ENCODE data around the gene LMNTD1.

The LMNTD1 gene

DNA sequence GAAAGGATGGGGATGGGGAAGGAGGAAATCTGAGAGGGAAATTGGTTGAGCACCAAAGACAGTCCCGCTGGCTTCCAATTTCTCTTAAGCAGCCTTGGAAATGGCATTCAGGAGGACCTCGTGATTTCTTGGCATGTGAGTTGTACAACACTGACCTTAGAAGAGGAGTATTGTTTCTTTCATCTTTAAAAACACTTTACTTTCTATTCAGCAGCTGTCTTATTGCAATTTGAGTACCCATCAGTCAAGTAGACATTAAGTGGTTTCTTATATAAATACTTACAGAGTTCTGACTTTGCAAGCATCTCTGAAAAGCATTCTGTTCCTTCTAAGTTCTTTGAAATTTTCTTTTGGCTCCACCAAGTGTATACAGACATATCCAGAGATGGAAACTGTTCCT is 83.2 kb downstream of the LMNTD1 start:
- DNase-seq (ENCODE audit: low read depth) = no peak
- TF ChIP-seq, protein P1, sequence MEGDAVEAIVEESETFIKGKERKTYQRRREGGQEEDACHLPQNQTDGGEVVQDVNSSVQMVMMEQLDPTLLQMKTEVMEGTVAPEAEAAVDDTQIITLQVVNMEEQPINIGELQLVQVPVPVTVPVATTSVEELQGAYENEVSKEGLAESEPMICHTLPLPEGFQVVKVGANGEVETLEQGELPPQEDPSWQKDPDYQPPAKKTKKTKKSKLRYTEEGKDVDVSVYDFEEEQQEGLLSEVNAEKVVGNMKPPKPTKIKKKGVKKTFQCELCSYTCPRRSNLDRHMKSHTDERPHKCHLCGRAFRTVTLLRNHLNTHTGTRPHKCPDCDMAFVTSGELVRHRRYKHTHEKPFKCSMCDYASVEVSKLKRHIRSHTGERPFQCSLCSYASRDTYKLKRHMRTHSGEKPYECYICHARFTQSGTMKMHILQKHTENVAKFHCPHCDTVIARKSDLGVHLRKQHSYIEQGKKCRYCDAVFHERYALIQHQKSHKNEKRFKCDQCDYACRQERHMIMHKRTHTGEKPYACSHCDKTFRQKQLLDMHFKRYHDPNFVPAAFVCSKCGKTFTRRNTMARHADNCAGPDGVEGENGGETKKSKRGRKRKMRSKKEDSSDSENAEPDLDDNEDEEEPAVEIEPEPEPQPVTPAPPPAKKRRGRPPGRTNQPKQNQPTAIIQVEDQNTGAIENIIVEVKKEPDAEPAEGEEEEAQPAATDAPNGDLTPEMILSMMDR (conservative IDR thresholded peaks at IDR 0.05; ENCODE audit: low read length) = no peak
- no peak overlapping the region for H3K4me3 ChIP-seq (ENCODE audit: low read length)

DNA sequence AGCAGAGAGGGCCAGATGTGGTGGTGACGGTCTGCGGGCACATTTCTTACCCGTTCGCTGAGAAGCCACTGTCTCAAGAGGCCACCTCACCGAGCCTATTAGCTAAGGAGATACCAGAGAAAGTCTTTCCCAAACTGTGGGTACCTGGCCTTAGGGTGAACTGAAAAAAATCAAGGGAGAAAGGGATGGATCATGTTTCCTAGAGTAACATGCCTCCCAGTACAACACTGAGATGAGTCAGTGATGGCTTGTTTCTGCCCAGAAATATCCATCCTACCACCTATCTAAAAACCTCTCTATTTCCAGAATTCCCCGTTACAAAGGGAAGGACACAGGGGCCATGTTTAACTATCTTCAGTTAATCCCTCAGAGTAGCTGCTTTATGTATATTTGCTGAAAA is 83.7 kb downstream of the LMNTD1 start:
- H3K4me3 ChIP-seq (ENCODE audit: low read length) = no peak overlapping the region
- TF ChIP-seq, protein P1 (conservative IDR thresholded peaks at IDR 0.05; ENCODE audit: low read length) = no peak
- no peak for DNase-seq (ENCODE audit: low read depth)

DNA sequence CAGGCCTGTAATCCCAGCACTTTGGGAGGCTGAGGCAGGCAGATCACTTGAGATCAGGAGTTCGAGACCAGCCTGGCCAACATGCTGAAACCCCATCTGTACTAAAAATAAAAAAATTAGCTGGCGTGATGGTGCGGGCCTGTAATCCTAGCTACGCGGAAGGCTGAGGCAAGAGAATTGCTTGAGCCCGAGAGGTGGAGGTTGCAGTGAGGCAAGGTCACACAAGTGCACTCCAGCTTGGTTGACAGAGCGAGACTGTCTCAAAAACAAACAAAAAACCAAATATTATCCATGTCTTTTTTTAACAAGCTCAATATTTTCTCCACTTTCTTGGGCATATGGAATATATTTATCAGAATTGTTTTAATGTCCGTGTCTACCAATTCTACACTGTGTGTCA is 89.6 kb downstream of the LMNTD1 start:
- no peak for DNase-seq (ENCODE audit: low read depth)
- no peak overlapping the region for H3K4me3 ChIP-seq (ENCODE audit: low read length)
- TF ChIP-seq, protein P1 (conservative IDR thresholded peaks at IDR 0.05; ENCODE audit: low read length) = no peak

DNA sequence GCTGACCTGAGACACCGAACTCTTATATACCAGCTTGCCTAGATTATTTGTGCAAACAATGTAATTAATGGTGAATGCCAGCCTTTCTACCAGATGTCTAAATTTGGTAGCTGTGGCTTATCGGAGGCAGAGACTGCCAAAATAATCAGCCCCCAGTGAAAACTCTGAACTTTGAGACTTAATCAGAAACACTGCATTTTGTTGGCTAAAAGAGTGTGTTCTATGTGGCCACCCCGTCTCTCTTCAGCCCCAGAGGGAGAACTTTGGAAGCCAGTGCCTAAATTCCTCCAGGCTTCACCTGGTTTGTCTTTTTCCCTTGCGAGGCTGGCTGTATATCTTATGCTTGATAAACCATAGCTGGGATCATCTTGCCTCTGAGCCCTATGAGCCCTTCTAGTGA is 90.1 kb downstream of the LMNTD1 start:
- TF ChIP-seq, protein P1 (conservative IDR thresholded peaks at IDR 0.05; ENCODE audit: low read length) = no peak
- no peak for DNase-seq (ENCODE audit: low read depth)
- H3K4me3 ChIP-seq (ENCODE audit: low read length) = no peak overlapping the region

DNA sequence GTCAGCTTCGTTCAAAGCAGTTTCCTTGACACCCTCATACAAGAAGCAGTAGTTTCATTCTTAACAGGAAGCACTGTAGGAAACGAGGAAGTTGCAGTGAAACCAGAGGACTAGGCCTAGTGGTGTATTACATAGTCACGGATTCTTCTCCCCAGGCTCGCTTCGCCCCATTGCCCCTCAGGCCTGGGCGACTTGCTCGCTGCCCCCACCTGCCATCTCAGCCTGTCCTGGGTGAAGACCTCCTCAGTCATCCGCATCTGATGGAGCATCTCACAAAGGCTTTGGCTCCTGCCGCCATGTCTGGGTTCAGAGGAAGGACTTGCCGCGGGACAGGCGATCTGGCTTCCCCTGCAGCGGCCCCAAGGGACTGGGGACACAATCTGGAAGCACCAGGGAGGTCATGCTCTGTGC is 93.5 kb downstream of the LMNTD1 start:
- TF ChIP-seq, protein P1 (conservative IDR thresholded peaks at IDR 0.05; ENCODE audit: low read length) = no peak
- H3K4me3 ChIP-seq (ENCODE audit: low read length) = no peak overlapping the region
- DNase-seq (ENCODE audit: low read depth) = no peak

DNA sequence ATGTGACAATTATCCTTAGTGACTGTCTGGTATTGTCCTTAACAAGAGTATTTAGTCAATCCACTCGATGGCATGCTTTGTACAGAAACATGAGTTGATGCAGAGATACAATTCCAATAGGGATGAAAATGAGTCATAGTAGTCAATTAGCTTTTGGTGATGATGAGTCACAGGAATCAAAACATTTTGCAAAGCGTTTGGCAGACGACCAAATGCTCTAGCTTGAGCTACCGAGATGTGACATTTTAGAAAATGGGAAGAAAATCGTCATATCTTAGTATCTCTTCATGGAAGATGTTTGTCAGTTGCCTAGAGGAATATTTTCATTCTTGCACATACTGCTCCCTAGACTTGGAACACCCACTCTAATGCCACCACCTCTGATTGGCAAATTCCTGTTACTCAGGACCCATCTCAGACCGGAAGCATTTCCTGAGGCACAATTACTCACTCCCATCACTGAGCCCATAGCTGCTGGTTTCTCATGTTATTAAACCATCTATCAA is 95.0 kb downstream of the LMNTD1 start:
- peak overlapping the region; percentile 12 for H3K4me3 ChIP-seq (ENCODE audit: low read length)
- TF ChIP-seq, protein P1 (conservative IDR thresholded peaks at IDR 0.05; ENCODE audit: low read length) = no peak
- DNase-seq (ENCODE audit: low read depth) = peak; percentile 88

DNA sequence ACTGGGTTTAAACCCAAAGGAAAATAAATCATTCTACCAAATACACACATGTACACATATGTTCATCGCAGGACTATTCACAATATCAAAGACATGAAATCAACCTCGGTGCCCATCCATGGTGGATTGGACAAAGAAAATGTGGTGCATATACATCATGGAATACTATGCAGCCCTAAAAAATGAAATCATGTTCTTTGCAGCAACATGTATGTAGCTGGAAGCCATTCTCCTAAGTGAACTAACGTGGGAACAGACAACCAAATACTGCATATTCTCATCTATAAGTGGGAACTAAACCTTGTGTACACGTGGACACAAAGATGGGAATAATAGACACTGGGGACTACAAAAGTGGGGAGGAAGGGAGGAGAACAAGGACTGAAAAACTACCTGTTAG is 96.6 kb downstream of the LMNTD1 start:
- no peak for DNase-seq (ENCODE audit: low read depth)
- TF ChIP-seq, protein P1 (conservative IDR thresholded peaks at IDR 0.05; ENCODE audit: low read length) = no peak
- no peak overlapping the region for H3K4me3 ChIP-seq (ENCODE audit: low read length)

Measured in AG10803 (cell line).